Psoas muscle (tissue), 8 donors: ENCODE data around the gene G2E3. TPM values are rescaled to one million over a fixed set of nuclear protein-coding genes. Genes with fewer than 3 reads are reported as not detected.
"Not testable (repeated sequence)": the region's sequence is repeated elsewhere in the genome, so short reads cannot be mapped to it uniquely, and the experiment has no call there.

ENCODE experiments used
- ATAC-seq, 4 donors: fragments of 200-7000 bp; cut with Tn5 transposase; one replicate each; pipeline ENCODE4 v1.9.1; 2020; ENCODE audit warnings: moderate library complexity in 3 of 4, mild to moderate bottlenecking in 2 of 4
- DNase-seq, 2 donors: peaks; one replicate each; pipeline ENCODE4 v3.0.0-alpha.2; 2020
- H3K27ac ChIP-seq: fragments of 200-600 bp; one replicate; pipeline ENCODE4 v1.8.0; 2022
- H3K27me3 ChIP-seq, 3 donors: fragments of 200-600 bp in 1 of 3; one replicate each; pipeline versions ENCODE4 v1.6.1 to v1.8.0; 2013 to 2022; ENCODE audit warnings: low read length in 2 of 3, mild to moderate bottlenecking in 2 of 3, moderate library complexity in 1 of 3; ENCODE audit not compliant: insufficient read depth in 3 of 3
- H3K36me3 ChIP-seq, 2 donors: fragments of 200-600 bp in 1 of 2; one replicate each; pipeline versions ENCODE4 v1.6.1 to v1.8.0; 2013 to 2022; ENCODE audit warnings: low read depth in 1 of 2, mild to moderate bottlenecking in 1 of 2, moderate library complexity in 1 of 2; ENCODE audit not compliant: insufficient read depth in 1 of 2
- H3K4me1 ChIP-seq: fragments of 200-600 bp; one replicate; pipeline ENCODE4 v1.8.0; 2022
- H3K4me3 ChIP-seq: fragments of 200-600 bp; one replicate; pipeline ENCODE4 v1.8.0; 2022; ENCODE audit warnings: mild to moderate bottlenecking
- H3K9me3 ChIP-seq: fragments of 200-600 bp; one replicate; pipeline ENCODE4 v1.8.0; 2022
- CTCF ChIP-seq: fragments of 200-600 bp; IDR thresholded peaks from one replicate; pipeline ENCODE4 v1.8.0; 2022; ENCODE audit warnings: antibody characterized with exemption
- WGBS, 3 donors: extraction: QIAGEN DNeasy Blood & Tissue Kit; methylation state at CpG; one replicate each; pipeline versions ENCODE4 v1.1.6 to v1.1.7; 2013; 5-methylcytosine and 5-hydroxymethylcytosine counted together
- intact Hi-C, 2 donors: fragments of 100-400 bp; cut with DNase I; formaldehyde crosslinking; loops; one replicate each; pipeline versions ENCODE4 v1.11.0 to v1.14.2; 2022
- polyA plus RNA-seq, 3 donors: library from polyadenylated mRNA; stranded (reverse); fragments of 200-250 nt; gene quantifications; one replicate each; pipeline ENCODE4 v1.2.3, GENCODE V29; 2013
- total RNA-seq, 4 donors: library from RNA; stranded (reverse); fragmentation: NEBNext Ultra II Directional in 2 of 4; extraction: Animal tissue kit (Norgen Biotek cat#: 25700) in 2 of 4; gene quantifications; one replicate each; pipeline versions ENCODE4 v1.2.1 to v1.2.4, GENCODE V29; 2021 to 2023
- donor health status: healthy with polysubstance abuse.
- donor health status: DM: no; HTN: no; CAD: no; lungs with moderate emphysema.
- donor health status: Bipolar disorder and iron deficiency.
- donor health status: healthy.
- donor health status: DM: yes; HTN: yes; CAD: no.
- donor health status: DM: no; HTN: no; CAD: no.
- donor health status: DM: no; HTN: no; CAD: no.
- donor health status: DM: yes; HTN: yes; CAD: no.

G2E3 gene
- total and polyA plus RNA-seq, 7 donors = 1.9 to 8.0 (median 5.0) TPM

- DNase-seq = no peak
- peaks cover 0 to 28% of the 10 kb centered on the region in 2 donors for H3K36me3 ChIP-seq
- no peak for TF ChIP-seq CTCF
- WGBS, 3 donors = 75 to 77% (median 76%) methylated on average over 8 of the region's 8 CpGs
- H3K27ac ChIP-seq = peak overlapping the region; percentile 76
- H3K4me3 ChIP-seq = no peak overlapping the region
- peak; percentile 96 to 100 (median 98) for ATAC-seq
- no peaks in the 10 kb centered on the region for H3K27me3 ChIP-seq
- intact Hi-C loops = no loop called here
- H3K4me1 ChIP-seq = peaks cover 15% of the 10 kb centered on the region
- no peaks in the 10 kb centered on the region for H3K9me3 ChIP-seq
Measured at GRCh38 chr14:30600922-30601918, 42.3 kb downstream of the G2E3 start.

DNA sequence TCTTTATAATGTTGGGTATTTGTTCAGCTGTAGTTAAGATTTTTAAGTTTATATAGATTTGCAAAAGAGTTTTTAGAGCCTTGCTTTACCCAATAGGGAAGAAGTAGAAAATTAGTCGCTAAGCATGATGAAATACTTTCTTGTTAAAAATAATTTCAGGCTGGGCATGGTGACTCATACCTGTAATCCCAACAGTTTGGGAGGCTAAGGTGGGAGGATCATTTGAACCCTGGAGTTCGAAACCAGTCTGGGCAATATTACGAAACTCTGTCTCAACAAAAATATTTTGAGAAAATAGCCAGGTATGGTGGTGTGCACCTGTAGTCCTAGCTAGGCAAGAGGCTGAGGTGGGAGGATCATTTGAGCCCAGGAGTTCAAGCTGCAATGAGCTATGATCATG lies 44.4 kb downstream of the G2E3 start:
- intact Hi-C loops = no loop called here
- H3K9me3 ChIP-seq = no peaks in the 10 kb centered on the region
- WGBS, 3 donors = 96 to 99% (median 98%) methylated on average over 3 of the region's 3 CpGs
- H3K4me3 ChIP-seq = no peak overlapping the region
- TF ChIP-seq CTCF = no peak
- H3K27ac ChIP-seq = no peak overlapping the region
- no peak for ATAC-seq
- H3K4me1 ChIP-seq = peaks cover 18% of the 10 kb centered on the region
- peaks cover 0 to 27% of the 10 kb centered on the region in 2 donors for H3K36me3 ChIP-seq
- DNase-seq = no peak
- no peaks in the 10 kb centered on the region for H3K27me3 ChIP-seq

DNA sequence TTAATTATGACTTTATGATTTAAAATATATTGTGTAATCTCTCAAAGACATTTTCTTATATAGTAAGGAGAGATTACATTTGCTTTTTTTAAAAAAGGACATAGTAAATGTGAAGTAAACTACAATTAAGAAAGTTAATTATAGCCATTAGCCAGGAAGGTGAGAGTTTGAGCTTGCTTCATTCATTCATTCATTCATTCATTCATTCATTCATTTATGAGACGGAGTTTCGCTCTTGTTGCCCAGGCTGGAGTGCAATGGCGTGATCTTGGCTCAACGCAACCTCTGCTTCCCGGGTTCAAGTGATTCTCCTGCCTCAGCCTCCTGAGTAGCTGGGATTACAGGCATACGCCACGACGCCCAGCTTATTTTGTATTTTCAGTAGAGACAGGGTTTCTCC lies 45.7 kb downstream of the G2E3 start:
- ATAC-seq, DNase-seq, H3K27me3 ChIP-seq, H3K9me3 ChIP-seq, H3K4me3 ChIP-seq, H3K27ac ChIP-seq, intact Hi-C loops: not testable (repeated sequence)
- H3K36me3 ChIP-seq = peaks cover 0 to 22% of the 10 kb centered on the region in 2 donors
- H3K4me1 ChIP-seq = peaks cover 28% of the 10 kb centered on the region
- WGBS, 3 donors = 96 to 98% (median 98%) methylated on average over 8 of the region's 8 CpGs

GRCh38 chr14:30607156-30607780 lies 48.3 kb downstream of the G2E3 start:
- TF ChIP-seq CTCF = no peak
- H3K27ac ChIP-seq = peak overlapping the region; percentile 86
- peaks cover 0 to 20% of the 10 kb centered on the region in 2 donors for H3K36me3 ChIP-seq
- 99 to 100% (median 100%) methylated on average over 1 of the region's 1 CpG for WGBS, 3 donors
- DNase-seq = no peak
- H3K9me3 ChIP-seq = no peaks in the 10 kb centered on the region
- peaks cover 22% of the 10 kb centered on the region for H3K4me1 ChIP-seq
- intact Hi-C loops = no loop called here
- H3K4me3 ChIP-seq = no peak overlapping the region
- H3K27me3 ChIP-seq = no peaks in the 10 kb centered on the region
- ATAC-seq = no peak

GRCh38 chr14:30608533-30609006 lies 49.6 kb downstream of the G2E3 start:
- peak; percentile 93 to 98 (median 96) for ATAC-seq
- peaks cover 22% of the 10 kb centered on the region for H3K4me1 ChIP-seq
- peak overlapping the region; percentile 86 for H3K27ac ChIP-seq
- H3K4me3 ChIP-seq = no peak overlapping the region
- 39 to 55% (median 41%) methylated on average over 5 of the region's 5 CpGs for WGBS, 3 donors
- intact Hi-C loops = no loop called here
- TF ChIP-seq CTCF = no peak
- no peaks in the 10 kb centered on the region for H3K27me3 ChIP-seq
- no peak for DNase-seq
- H3K36me3 ChIP-seq = peaks cover 0 to 15% of the 10 kb centered on the region in 2 donors
- H3K9me3 ChIP-seq = no peaks in the 10 kb centered on the region
